CD4-positive, alpha-beta T cell (primary cell): ENCODE results near the gene CDH12. TPM values are rescaled to one million over a fixed set of nuclear protein-coding genes. Genes with fewer than 3 reads are reported as not detected.

Experiments
- ATAC-seq: fragments of 200-7000 bp; cut with Tn5 transposase; one replicate; pipeline ENCODE4 v1.10.0; 2022; ENCODE audit warnings: mild to moderate bottlenecking; ENCODE audit not compliant: poor library complexity
- CTCF ChIA-PET: fragments of 350-600 bp; sonication (Branson Sonifier 250); formaldehyde crosslinking; loops from one replicate; lab custom pipeline; 2021; ENCODE audit warnings: antibody characterized with exemption, inconsistent platforms; lab: Charles Lee
- POLR2A ChIA-PET: fragments of 350-600 bp; sonication (Branson Sonifier 250); formaldehyde crosslinking; loops from one replicate; lab custom pipeline; 2021; ENCODE audit warnings: antibody characterized with exemption, inconsistent platforms; lab: Charles Lee
- DNase-seq, 14 experiments: peaks; one replicate each; pipeline ENCODE4 v3.0.0-alpha.2; 2013 to 2020; ENCODE audit warnings: mixed read lengths in 2 of 14
- H3K27ac ChIP-seq, 2 donors: one replicate each; pipeline versions ENCODE4 v1.5.1 to v1.7.0; 2013; ENCODE audit warnings: low read length in 2 of 2, low read depth in 1 of 2, mild to moderate bottlenecking in 1 of 2
- H3K27me3 ChIP-seq, 2 experiments: 1 replicate in 1 of 2; 2 replicates in 1 of 2; pipeline versions ENCODE4 v1.6.1 to v1.7.0; 2013; ENCODE audit warnings: low read length in 2 of 2, control low read depth in 1 of 2, mild to moderate bottlenecking in 1 of 2, moderate library complexity in 1 of 2; ENCODE audit not compliant: insufficient read depth in 2 of 2, control insufficient read depth in 1 of 2
- H3K36me3 ChIP-seq: one replicate; pipeline ENCODE4 v1.6.1; 2013; ENCODE audit warnings: low read length, control low read depth; ENCODE audit not compliant: insufficient read depth
- H3K4me1 ChIP-seq: one replicate; pipeline ENCODE4 v1.6.1; 2013; ENCODE audit warnings: low read length, control low read depth; ENCODE audit not compliant: insufficient read depth
- H3K4me3 ChIP-seq: one replicate; pipeline ENCODE4 v1.5.1; 2013; ENCODE audit warnings: mild to moderate bottlenecking, low read length, moderate library complexity
- H3K9me3 ChIP-seq, 2 experiments: 1 replicate in 1 of 2; 2 replicates in 1 of 2; pipeline versions ENCODE4 v1.6.1 to v1.7.0; 2013; ENCODE audit warnings: low read length in 2 of 2, mild to moderate bottlenecking in 2 of 2, control low read depth in 1 of 2, moderate library complexity in 1 of 2; ENCODE audit not compliant: control insufficient read depth in 1 of 2, insufficient read depth in 1 of 2
- H3K27ac Mint-ChIP-seq: one replicate; pipeline ENCODE4 v1.8.0; 2020; ENCODE audit warnings: mixed read lengths
- H3K27me3 Mint-ChIP-seq: one replicate; pipeline ENCODE4 v1.8.0; 2021; ENCODE audit warnings: mixed read lengths
- H3K36me3 Mint-ChIP-seq: one replicate; pipeline ENCODE4 v1.8.0; 2021; ENCODE audit warnings: low read depth, mixed read lengths
- H3K4me1 Mint-ChIP-seq: one replicate; pipeline ENCODE4 v1.8.0; 2021; ENCODE audit warnings: low read depth, mixed read lengths
- H3K4me3 Mint-ChIP-seq: one replicate; pipeline ENCODE4 v1.8.0; 2020; ENCODE audit warnings: mild to moderate bottlenecking, mixed read lengths
- H3K9me3 Mint-ChIP-seq: one replicate; pipeline ENCODE4 v1.8.0; 2020; ENCODE audit warnings: mixed read lengths
- CTCF ChIP-seq: fragments of 200-600 bp; IDR thresholded peaks from one replicate; pipeline ENCODE4 v1.8.0; 2022; ENCODE audit warnings: antibody characterized with exemption, mild to moderate bottlenecking
- intact Hi-C, 2 experiments: fragments of 100-400 bp; cut with DNase I in 1 of 2; cut with micrococcal nuclease in 1 of 2; formaldehyde crosslinking; loops; one replicate each; pipeline versions ENCODE4 v1.15.1 to v1.9.0; 2023 to 2025; cut with DNase I, micrococcal nuclease
- total RNA-seq, 174 experiments: library from RNA in 2 of 174; stranded (reverse) in 2 of 174; gene quantifications; one replicate each; pipeline ENCODE4 v1.2.3 and lab custom pipeline; 2021 to 2026

Gene CDH12
- total RNA-seq, 2 experiments from 2014 or later, result not detected

GRCh38 chr5:22734907-22735306, 118.2 kb downstream of the CDH12 start:
- CTCF ChIA-PET, result no interaction called here
- no peak for DNase-seq

GRCh38 chr5:22728610-22729009, 124.5 kb downstream of the CDH12 start:
- no peaks in the 10 kb centered on the region for H3K9me3 ChIP-seq
- ATAC-seq, result no peak
- ChIA-PET POLR2A (no interaction called here), CTCF (no interaction called here)
- intact Hi-C loops, result no loop called here
- no peak for DNase-seq
- no peaks in the 10 kb centered on the region for H3K4me1 ChIP-seq
- H3K27me3 ChIP-seq, result no peaks in the 10 kb centered on the region
- Mint-ChIP-seq H3K9me3 (peaks cover 6% of the 10 kb centered on the region), H3K27me3 (no peaks in the 10 kb centered on the region), H3K36me3 (no peaks in the 10 kb centered on the region), H3K4me3 (no peak overlapping the region), H3K27ac (no peak overlapping the region), H3K4me1 (no peaks in the 10 kb centered on the region)
- no peak overlapping the region for H3K4me3 ChIP-seq
- no peak for TF ChIP-seq CTCF
- H3K36me3 ChIP-seq, result no peaks in the 10 kb centered on the region
- no peak overlapping the region for H3K27ac ChIP-seq

More at GRCh38 chr5:22734907-22735306, 118.2 kb downstream of the CDH12 start:
- no peaks in the 10 kb centered on the region for H3K4me1 ChIP-seq
- no peak overlapping the region for H3K27ac ChIP-seq
- intact Hi-C loops, result no loop called here
- Mint-ChIP-seq H3K9me3 (peaks cover 5% of the 10 kb centered on the region), H3K27ac (no peak overlapping the region), H3K4me3 (no peak overlapping the region), H3K27me3 (no peaks in the 10 kb centered on the region), H3K36me3 (no peaks in the 10 kb centered on the region), H3K4me1 (no peaks in the 10 kb centered on the region)
- H3K4me3 ChIP-seq, result no peak overlapping the region
- H3K27me3 ChIP-seq, result no peaks in the 10 kb centered on the region
- no peaks in the 10 kb centered on the region for H3K36me3 ChIP-seq
- H3K9me3 ChIP-seq, result no peaks in the 10 kb centered on the region
- POLR2A ChIA-PET, result no interaction called here
- no peak for ATAC-seq
- no peak for TF ChIP-seq CTCF

GRCh38 chr5:22722491-22722890, 130.7 kb downstream of the CDH12 start:
- no peak for TF ChIP-seq CTCF
- H3K27ac Mint-ChIP-seq, result no peak overlapping the region
- ATAC-seq, result no peak
- no peaks in the 10 kb centered on the region for H3K27me3 Mint-ChIP-seq
- H3K4me1 Mint-ChIP-seq, result no peaks in the 10 kb centered on the region
- H3K27ac ChIP-seq, result no peak overlapping the region
- H3K4me3 ChIP-seq, result no peak overlapping the region
- no peaks in the 10 kb centered on the region for H3K36me3 Mint-ChIP-seq
- H3K4me3 Mint-ChIP-seq, result no peak overlapping the region
- intact Hi-C loops, result no loop called here
- H3K36me3 ChIP-seq, result no peaks in the 10 kb centered on the region
- peaks cover 8% of the 10 kb centered on the region for H3K9me3 Mint-ChIP-seq
- H3K27me3 ChIP-seq, result no peaks in the 10 kb centered on the region
- no peak for DNase-seq
- ChIA-PET CTCF (no interaction called here), POLR2A (no interaction called here)
- peaks cover 0 to 4% of the 10 kb centered on the region in 2 experiments for H3K9me3 ChIP-seq
- no peaks in the 10 kb centered on the region for H3K4me1 ChIP-seq
